Activated naive CD8-positive, alpha-beta T cell treated with anti-CD3 and anti-CD28 coated beads for 36 hours (primary cell): ENCODE measurements around the gene EMX2. TPM values are rescaled to one million over a fixed set of nuclear protein-coding genes. Genes with fewer than 3 reads are reported as not detected.

ENCODE experiments used
- DNase-seq: peaks from one replicate; pipeline ENCODE4 v3.0.0; 2021
- H3K27ac Mint-ChIP-seq: one replicate; pipeline ENCODE4 v1.8.0; 2022; ENCODE audit warnings: mild to moderate bottlenecking, moderate library complexity, mixed read lengths
- H3K27me3 Mint-ChIP-seq: one replicate; pipeline ENCODE4 v1.8.0; 2022; ENCODE audit warnings: mild to moderate bottlenecking, mixed read lengths
- H3K36me3 Mint-ChIP-seq: one replicate; pipeline ENCODE4 v1.8.0; 2021; ENCODE audit warnings: mild to moderate bottlenecking, mixed read lengths
- H3K4me1 Mint-ChIP-seq: one replicate; pipeline ENCODE4 v1.8.0; 2021; ENCODE audit warnings: mixed read lengths
- H3K4me3 Mint-ChIP-seq: one replicate; pipeline ENCODE4 v1.8.0; 2022; ENCODE audit warnings: mild to moderate bottlenecking, moderate library complexity, mixed read lengths
- H3K9me3 Mint-ChIP-seq: one replicate; pipeline ENCODE4 v1.8.0; 2022; ENCODE audit warnings: mixed read lengths
- total RNA-seq, 2 experiments: library from RNA; stranded (reverse); gene quantifications; one replicate each; pipeline ENCODE4 v1.2.3, GENCODE V29; 2021

Gene EMX2
- total RNA-seq, 2 experiments from 2014 or later: not detected

- peaks cover 93% of the 10 kb centered on the region for H3K27me3 Mint-ChIP-seq
- no peak overlapping the region for H3K27ac Mint-ChIP-seq
- H3K9me3 Mint-ChIP-seq: no peaks in the 10 kb centered on the region
- DNase-seq: no peak
- H3K36me3 Mint-ChIP-seq: no peaks in the 10 kb centered on the region
- H3K4me1 Mint-ChIP-seq: peaks cover 12% of the 10 kb centered on the region
- H3K4me3 Mint-ChIP-seq: no peak overlapping the region
Measured at GRCh38 chr10:117536866-117537435, 5.6 kb upstream of the EMX2 start.

GRCh38 chr10:117537436-117537903 lies 5.1 kb upstream of the EMX2 start:
- Mint-ChIP-seq H3K27ac (no peak overlapping the region), H3K27me3 (peaks cover 93% of the 10 kb centered on the region), H3K9me3 (no peaks in the 10 kb centered on the region), H3K4me1 (peaks cover 12% of the 10 kb centered on the region), H3K36me3 (no peaks in the 10 kb centered on the region), H3K4me3 (no peak overlapping the region)
- peak; percentile 49 for DNase-seq

GRCh38 chr10:117537904-117538524 lies 4.5 kb upstream of the EMX2 start:
- no peak overlapping the region for H3K4me3 Mint-ChIP-seq
- peaks cover 92% of the 10 kb centered on the region for H3K27me3 Mint-ChIP-seq
- DNase-seq: no peak
- peaks cover 14% of the 10 kb centered on the region for H3K4me1 Mint-ChIP-seq
- H3K9me3 Mint-ChIP-seq: no peaks in the 10 kb centered on the region
- H3K27ac Mint-ChIP-seq: no peak overlapping the region
- no peaks in the 10 kb centered on the region for H3K36me3 Mint-ChIP-seq

- no peaks in the 10 kb centered on the region for H3K36me3 Mint-ChIP-seq
- no peak overlapping the region for H3K27ac Mint-ChIP-seq
- no peaks in the 10 kb centered on the region for H3K9me3 Mint-ChIP-seq
- no peak overlapping the region for H3K4me3 Mint-ChIP-seq
- no peak for DNase-seq
- peaks cover 93% of the 10 kb centered on the region for H3K27me3 Mint-ChIP-seq
- peaks cover 15% of the 10 kb centered on the region for H3K4me1 Mint-ChIP-seq
Measured at GRCh38 chr10:117539361-117539773, 3.2 kb upstream of the EMX2 start.

- DNase-seq: no peak
- Mint-ChIP-seq H3K4me3 (no peak overlapping the region), H3K27me3 (peaks cover 96% of the 10 kb centered on the region), H3K27ac (peak overlapping the region; percentile 6), H3K36me3 (no peaks in the 10 kb centered on the region), H3K9me3 (no peaks in the 10 kb centered on the region), H3K4me1 (peaks cover 18% of the 10 kb centered on the region)
Measured at GRCh38 chr10:117539903-117540639, 2.5 kb upstream of the EMX2 start.

GRCh38 chr10:117540640-117541404 lies 1.7 kb upstream of the EMX2 start:
- Mint-ChIP-seq H3K4me3 (no peak overlapping the region), H3K27ac (peak overlapping the region; percentile 6), H3K27me3 (peaks cover 94% of the 10 kb centered on the region), H3K36me3 (no peaks in the 10 kb centered on the region), H3K4me1 (peaks cover 18% of the 10 kb centered on the region), H3K9me3 (no peaks in the 10 kb centered on the region)
- no peak for DNase-seq

- Mint-ChIP-seq H3K27ac (peak overlapping the region; percentile 15), H3K36me3 (no peaks in the 10 kb centered on the region), H3K4me3 (peak overlapping the region; percentile 22), H3K4me1 (peaks cover 22% of the 10 kb centered on the region), H3K27me3 (peaks cover 94% of the 10 kb centered on the region), H3K9me3 (no peaks in the 10 kb centered on the region)
- no peak for DNase-seq
Measured at GRCh38 chr10:117541405-117541908, 1.1 kb upstream of the EMX2 start.

GRCh38 chr10:117541909-117542705 lies 439 bp upstream of the EMX2 start:
- H3K4me3 Mint-ChIP-seq: peak overlapping the region; percentile 25
- H3K36me3 Mint-ChIP-seq: no peaks in the 10 kb centered on the region
- H3K27me3 Mint-ChIP-seq: peaks cover 95% of the 10 kb centered on the region
- peak; percentile 46 for DNase-seq
- peaks cover 22% of the 10 kb centered on the region for H3K4me1 Mint-ChIP-seq
- no peaks in the 10 kb centered on the region for H3K9me3 Mint-ChIP-seq
- peak overlapping the region; percentile 15 for H3K27ac Mint-ChIP-seq

- Mint-ChIP-seq H3K27me3 (peaks cover 97% of the 10 kb centered on the region), H3K4me3 (peak overlapping the region; percentile 37), H3K27ac (peak overlapping the region; percentile 38), H3K9me3 (no peaks in the 10 kb centered on the region), H3K4me1 (peaks cover 28% of the 10 kb centered on the region), H3K36me3 (no peaks in the 10 kb centered on the region)
- DNase-seq: peak; percentile 56
Measured at GRCh38 chr10:117543225-117544003, 868 bp downstream of the EMX2 start.

- Mint-ChIP-seq H3K9me3 (no peaks in the 10 kb centered on the region), H3K27me3 (peaks cover 97% of the 10 kb centered on the region), H3K27ac (no peak overlapping the region), H3K4me1 (peaks cover 27% of the 10 kb centered on the region), H3K36me3 (no peaks in the 10 kb centered on the region), H3K4me3 (peak overlapping the region; percentile 61)
- no peak for DNase-seq
Measured at GRCh38 chr10:117544004-117544701, 1.6 kb downstream of the EMX2 start.

GRCh38 chr10:117544711-117545140 lies 2.2 kb downstream of the EMX2 start:
- Mint-ChIP-seq H3K9me3 (no peaks in the 10 kb centered on the region), H3K4me3 (peak overlapping the region; percentile 45), H3K36me3 (no peaks in the 10 kb centered on the region), H3K4me1 (peaks cover 27% of the 10 kb centered on the region), H3K27ac (no peak overlapping the region), H3K27me3 (peaks cover 96% of the 10 kb centered on the region)
- no peak for DNase-seq

GRCh38 chr10:117545141-117546019 lies 2.8 kb downstream of the EMX2 start:
- no peak overlapping the region for H3K4me3 Mint-ChIP-seq
- no peaks in the 10 kb centered on the region for H3K9me3 Mint-ChIP-seq
- H3K36me3 Mint-ChIP-seq: no peaks in the 10 kb centered on the region
- DNase-seq: no peak
- peaks cover 95% of the 10 kb centered on the region for H3K27me3 Mint-ChIP-seq
- H3K27ac Mint-ChIP-seq: no peak overlapping the region
- H3K4me1 Mint-ChIP-seq: peaks cover 27% of the 10 kb centered on the region
